Activated CD4-positive, alpha-beta T cell treated with anti-CD3 and anti-CD28 coated beads, Interleukin-2, amount 50 U/mL, for 16 hours (primary cell): ENCODE measurements around the gene OR2Y1.
"Not testable (repeated sequence)": the region's sequence is repeated elsewhere in the genome, so short reads cannot be mapped to it uniquely, and the experiment has no call there.

ENCODE experiments used
- DNase-seq: peaks from one replicate; pipeline ENCODE4 v3.0.0-alpha.2; 2020

The OR2Y1 gene

DNA sequence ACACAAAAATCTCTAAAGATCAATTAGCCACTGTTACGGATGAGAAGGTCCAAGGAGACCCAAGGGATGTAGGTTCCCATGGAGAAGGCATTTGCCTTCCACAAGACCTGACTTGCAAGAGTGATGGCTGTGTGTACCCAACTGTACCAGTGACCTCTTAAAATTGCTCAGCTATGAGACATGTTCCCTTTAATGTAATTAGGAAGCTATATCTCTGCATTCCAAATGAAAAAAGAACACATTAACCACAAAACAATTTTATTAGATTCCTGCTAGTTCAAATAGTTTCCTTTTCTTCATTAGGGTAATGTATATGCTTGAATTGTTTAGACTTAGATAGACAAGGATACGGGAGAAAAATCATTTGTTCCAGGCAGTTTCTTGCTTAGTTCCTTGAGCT lies 3.3 kb downstream of the OR2Y1 start:
- DNase-seq: no peak

DNA sequence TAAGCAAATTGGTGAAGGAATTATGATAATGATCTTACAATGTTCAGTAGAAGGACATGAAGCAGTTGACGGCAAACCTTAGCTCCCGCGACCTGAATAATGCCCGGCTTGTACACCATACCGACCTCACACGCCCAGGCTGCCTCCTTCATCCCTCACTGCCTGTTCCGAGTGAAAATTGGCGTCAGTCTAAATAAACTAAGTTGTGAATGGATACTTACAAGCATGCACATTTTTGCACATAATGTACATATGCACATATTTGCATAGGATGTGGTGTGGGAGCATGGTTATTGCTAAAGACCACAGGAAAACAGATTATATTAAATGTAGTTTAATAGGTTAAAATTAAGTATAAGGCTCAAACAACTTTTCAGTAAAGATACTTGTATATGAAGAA lies 14.9 kb downstream of the OR2Y1 start:
- no peak for DNase-seq

DNA sequence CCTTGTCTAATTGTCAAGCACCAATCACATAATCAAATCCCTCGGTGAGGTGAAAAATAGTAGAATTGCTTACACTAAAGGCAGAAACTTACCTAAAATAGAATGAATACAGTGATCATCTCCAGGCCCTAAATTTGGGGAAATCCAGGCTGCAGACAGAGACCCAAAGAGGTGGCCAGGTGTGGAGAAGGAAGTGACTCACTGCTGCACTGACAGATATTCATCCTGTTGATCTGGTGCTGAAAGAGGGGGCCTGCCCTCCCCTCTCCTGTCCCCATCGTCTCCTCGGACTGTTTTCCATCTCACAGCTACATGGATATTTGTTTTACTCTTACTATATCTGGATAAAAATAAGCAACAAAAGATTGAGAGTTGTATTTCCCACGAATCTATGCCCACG lies 15.9 kb downstream of the OR2Y1 start:
- no peak for DNase-seq

DNA sequence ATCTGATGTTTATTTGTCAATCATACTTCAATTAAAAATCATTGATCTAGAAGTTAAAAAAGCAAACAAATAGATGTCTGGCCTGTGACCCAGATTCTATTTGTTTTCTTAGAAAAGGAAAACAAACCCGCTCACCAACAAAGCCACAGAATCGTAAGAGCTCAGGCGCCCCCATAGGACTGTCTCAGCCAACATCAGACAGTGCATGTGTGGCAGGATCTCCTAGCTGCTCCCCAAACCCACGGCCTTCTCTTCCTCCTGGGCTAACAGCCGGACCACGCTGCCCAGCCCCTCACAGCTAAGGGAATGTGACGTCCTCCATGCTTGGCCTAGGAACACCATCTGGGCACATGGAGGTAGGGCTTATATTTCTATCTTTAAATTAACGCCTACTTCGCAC lies 19.4 kb downstream of the OR2Y1 start:
- no peak for DNase-seq

DNA sequence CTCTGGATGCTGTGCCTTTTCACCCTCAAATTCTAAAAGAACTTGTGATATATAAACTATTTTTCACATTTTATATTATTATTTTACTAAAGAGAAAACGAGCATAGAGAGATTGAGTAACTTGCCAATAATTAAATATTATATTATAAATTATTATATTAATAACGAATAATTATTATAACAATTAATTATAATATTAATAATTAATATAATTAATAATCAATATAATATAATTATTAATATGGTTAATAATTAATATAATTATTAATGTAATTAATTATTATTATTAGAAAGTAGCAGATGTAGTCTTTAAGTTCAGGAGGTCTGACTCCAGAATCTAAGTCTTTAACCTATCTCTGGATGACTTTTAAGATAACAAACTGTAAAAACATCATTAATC lies 20.1 kb downstream of the OR2Y1 start:
- DNase-seq: no peak

DNA sequence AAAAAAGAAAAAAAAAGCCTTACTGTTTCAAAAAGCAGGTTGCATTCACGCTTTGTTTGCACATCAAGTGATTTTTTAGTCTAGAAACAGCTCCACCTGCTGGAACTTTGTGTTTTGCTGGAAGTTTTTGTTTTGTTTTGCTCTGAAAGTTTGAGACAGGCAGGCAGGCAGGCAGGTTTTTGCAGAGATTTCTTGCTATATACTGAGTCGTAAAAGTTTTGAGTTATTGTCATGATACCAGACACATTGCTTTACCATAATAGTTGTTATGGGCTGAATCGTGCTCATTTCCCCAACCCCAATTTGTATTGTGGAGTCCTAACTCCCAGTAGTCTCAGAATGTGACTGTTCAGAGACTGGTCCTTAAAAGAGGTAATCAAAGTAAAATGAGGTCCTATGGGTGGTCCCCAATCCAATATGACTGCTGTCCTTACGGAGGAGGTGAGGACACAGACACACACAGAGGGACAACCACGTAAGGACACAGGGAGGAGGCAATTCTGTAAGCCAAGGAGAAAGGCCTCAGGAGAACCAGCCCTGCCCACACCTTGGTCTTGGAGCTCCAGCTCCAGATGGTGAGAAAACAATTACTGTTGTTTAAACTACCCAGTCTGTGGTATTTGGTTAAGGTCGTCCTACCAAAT lies 20.9 kb downstream of the OR2Y1 start:
- DNase-seq: peak; percentile 43

DNA sequence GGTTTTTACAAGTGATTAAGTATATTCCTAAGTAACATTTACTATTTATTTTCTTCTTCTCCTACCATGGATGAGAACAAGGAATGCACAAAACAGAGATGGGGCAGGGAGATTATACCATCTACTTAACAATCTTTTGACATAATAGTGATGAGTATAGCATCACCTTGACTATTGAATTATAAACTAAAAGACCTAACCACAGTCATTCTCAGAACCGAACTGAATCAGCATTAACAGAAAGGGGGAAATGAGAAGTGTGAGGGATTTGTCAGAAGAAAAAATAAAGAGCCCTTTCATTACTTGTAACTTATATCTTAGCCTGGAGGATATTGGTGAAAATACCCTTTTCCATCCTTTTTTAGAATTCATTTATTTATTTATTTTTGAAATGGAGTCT lies 21.9 kb downstream of the OR2Y1 start:
- DNase-seq: peak; percentile 54

DNA sequence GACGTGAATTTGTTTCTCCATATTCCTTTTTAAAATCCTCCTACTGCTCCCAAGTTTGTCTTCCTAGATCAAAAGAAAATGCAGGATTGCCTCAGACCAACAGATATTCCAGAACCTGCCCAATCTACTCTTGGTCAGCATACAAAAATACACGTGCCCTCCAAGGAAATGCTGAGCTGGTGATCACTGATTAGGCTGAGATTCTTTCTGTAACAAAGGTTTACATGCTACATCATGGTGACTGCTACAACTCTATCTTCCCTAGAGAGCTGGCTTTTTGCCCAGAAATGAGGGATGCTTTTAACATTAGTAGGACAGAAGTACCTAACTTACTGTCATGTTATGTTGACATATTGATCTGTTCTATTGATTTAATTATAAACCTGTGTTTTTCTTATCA lies 35.5 kb downstream of the OR2Y1 start:
- DNase-seq: no peak

DNA sequence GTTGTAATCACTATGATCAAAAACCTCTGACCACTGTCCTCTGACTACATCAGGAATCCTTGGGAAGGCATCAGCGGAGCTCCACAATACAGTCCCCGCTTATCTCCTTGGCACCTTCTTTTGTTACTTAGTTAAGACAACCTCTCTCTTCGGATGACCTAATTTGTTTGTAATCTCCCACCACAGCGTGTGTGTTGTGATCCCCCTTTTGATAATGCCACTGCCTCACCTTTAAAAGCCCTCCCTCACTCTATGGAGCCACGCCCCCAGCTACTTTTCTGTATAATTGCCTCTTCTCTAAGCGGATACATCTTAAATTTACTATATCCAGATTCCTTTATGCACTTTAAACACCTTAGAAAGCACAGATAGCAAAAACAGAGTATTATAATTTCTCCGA lies 35.9 kb downstream of the OR2Y1 start:
- no peak for DNase-seq

DNA sequence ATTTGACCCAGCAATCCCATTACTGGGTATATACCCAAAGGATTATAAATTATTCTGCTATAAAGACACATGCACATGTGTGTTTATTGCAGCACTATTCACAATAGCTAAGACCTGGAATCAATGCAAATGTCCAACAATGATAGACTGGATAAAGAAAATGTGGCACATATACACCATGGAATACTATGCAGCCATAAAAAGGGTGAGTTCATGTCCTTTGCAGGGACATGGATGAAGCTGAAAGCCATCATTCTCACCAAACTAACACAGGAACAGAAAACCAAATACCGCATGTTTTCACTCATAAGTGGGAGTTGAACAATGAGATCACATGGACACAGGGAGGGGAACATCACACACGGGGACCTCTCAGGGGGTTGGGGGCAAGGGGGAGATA lies 36.5 kb downstream of the OR2Y1 start:
- DNase-seq: not testable (repeated sequence)

DNA sequence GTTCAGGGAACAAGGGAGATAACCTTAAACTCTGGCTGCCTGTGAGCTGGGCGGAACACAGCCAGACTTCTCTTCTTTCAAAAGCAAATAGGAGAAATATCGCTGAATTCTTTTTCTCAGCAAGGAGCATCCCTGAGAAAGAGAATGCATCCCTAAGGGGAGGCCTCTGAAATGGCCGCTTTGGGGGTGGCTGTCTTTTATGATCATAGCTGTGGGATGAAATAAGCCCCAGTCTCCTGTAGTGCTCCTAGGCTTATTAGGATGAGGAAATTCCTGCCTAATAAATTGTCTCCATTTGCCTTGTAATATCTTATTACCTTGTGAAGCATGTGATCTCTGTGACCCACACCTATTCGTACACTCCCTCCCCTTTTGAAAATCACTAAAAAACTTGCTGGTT lies 39.4 kb downstream of the OR2Y1 start:
- not testable (repeated sequence) for DNase-seq

DNA sequence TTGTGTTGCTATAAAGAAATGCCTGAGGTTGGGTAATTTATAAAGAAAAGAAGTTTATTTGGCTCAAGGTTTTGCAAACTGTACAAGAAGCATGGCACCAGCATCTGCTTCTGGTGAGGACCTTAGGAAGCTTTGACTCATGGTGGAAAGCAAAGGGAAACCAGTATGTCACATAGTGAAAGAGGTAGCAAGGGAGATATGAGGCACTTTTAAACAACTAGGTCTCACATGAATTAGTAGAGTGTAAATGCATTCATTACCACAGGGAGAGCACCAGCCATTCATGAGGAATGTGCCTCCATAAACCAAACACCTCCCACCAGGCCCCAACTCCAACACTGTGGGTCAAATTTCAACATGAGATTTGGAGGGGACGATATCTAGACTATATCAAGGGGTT lies 40.8 kb downstream of the OR2Y1 start:
- DNase-seq: peak; percentile 9

DNA sequence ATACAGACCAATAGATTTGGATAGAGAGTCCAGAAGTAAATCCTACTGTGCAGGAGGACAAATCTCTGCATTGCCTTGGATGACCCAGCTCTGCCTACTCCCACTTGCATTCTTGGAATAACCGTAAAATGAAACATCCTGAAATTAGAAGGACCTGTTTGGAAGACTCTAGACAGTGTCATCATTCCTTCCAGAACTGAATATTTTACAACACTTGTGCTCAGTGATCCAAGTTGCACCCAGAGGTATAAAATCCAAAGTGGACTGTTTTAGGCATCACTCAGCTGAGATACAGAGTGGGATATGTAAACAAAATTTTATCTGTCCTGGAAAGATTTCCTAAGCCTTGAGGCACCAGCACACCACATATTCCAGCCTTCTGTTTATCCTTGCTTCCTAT lies 43.7 kb downstream of the OR2Y1 start:
- no peak for DNase-seq

DNA sequence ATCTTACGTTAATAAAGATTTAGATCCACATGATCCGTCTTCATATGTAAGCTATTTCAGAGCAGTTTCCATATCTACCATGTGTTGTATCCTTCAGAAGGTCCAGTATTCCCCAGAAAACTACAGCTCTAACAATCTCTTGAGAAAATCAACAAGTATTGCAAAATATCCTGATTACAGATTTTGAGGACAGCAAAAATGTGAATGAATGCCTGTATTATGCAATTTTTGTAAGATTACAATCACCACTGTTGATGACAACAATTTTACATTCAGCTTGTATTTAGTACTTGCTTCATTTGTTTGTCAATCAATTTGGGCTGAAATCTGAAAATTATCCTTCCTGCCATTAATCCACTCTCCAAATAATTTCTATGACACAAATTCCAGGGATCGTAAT lies 47.4 kb downstream of the OR2Y1 start:
- no peak for DNase-seq

DNA sequence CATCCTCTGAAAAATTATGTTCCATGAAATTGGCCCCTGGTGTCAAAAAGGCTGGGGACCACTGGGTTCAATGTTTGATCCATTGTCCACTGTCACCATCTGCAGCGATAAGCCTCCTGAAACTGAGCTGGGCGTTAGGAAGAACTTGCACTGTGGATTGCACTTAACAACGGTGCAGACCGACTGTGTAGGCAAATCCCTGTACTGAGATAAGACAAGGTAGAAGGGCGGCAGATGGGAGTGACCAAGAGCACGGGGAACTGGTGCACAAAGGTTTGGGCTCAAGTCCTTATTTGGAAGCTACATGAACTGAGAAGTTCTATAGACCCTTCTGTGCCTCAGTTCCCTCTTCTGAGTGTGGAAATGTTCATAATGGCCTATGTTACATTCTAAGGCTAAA lies 48.8 kb downstream of the OR2Y1 start:
- no peak for DNase-seq

DNA sequence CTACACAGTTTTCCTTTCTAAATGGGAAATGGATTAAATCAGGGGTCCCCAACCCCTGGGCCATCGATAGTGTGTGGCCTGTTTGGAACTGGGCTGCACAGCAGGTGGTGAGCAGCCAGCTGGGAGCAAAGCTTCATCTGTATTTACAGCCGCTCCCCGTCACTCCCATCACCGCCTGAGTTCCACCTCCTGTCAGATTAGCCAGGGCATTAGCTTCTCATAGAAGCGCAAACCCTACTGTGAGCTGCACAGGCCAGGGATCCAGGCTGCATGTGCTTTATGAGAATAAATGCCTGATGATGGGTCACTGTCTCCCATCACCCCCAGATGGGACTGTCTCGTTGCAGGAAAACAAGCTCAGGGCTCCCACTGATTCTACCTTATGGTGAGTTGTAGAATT lies 49.3 kb downstream of the OR2Y1 start:
- DNase-seq: no peak

DNA sequence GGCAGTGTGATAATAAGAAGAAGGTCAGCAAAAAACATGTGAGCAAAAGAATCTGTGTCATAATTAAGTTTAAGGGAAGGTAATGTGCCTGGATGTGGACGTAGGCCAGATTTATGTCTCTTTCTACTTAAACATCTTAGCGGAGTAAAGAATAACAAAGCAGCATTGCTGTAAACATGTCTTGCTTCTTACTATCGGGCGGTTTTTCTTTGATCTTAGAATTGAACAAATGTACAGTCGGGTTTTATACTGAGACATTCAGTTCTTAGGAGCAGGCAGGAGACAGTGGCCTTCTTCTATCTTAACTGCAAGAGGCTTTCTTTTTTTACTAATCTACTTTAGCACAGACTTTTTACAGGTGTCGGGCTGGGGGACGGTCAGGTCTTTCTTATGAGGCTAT lies 50.1 kb downstream of the OR2Y1 start:
- DNase-seq: no peak
